SK-N-SH (cell line): Measurements from ENCODE around the gene KLHL22.

Experiments used
- EZH2phosphoT487 ChIP-seq: fragments of 200-600 bp; sonication (generic); IDR thresholded peaks from 2 replicates; pipeline ENCODE4 v1.6.1; 2017; ENCODE audit warnings: low read depth, mixed run types, mild to moderate bottlenecking, antibody characterized with exemption, moderate library complexity, borderline replicate concordance
- NRF1 ChIP-seq: IDR thresholded peaks from 2 replicates; pipeline ENCODE4 v1.6.1; 2012; ENCODE audit warnings: low read depth, mild to moderate bottlenecking, low read length
- RAD21 ChIP-seq: IDR thresholded peaks from 2 replicates; pipeline ENCODE4 v1.6.1; 2012; ENCODE audit warnings: mild to moderate bottlenecking, low read length
- RCOR1 ChIP-seq: fragments of 150-350 bp; IDR thresholded peaks from 2 replicates; pipeline ENCODE4 v1.6.1; 2017; ENCODE audit warnings: antibody characterized with exemption, low read length
- RFX5 ChIP-seq: IDR thresholded peaks from 2 replicates; pipeline ENCODE4 v1.6.1; 2012; ENCODE audit warnings: mild to moderate bottlenecking, improper control_type of control experiment, low read length
- SMC3 ChIP-seq: IDR thresholded peaks from 2 replicates; pipeline ENCODE4 v1.6.1; 2012; ENCODE audit warnings: low read depth, low read length, improper control_type of control experiment
- TAF1 ChIP-seq: IDR thresholded peaks from 2 replicates; pipeline ENCODE4 v1.6.1; 2012; ENCODE audit warnings: low read depth, mild to moderate bottlenecking, low read length, moderate library complexity, borderline replicate concordance
- TEAD4 ChIP-seq: IDR thresholded peaks from 2 replicates; pipeline ENCODE4 v1.4.0; 2012; ENCODE audit warnings: mild to moderate bottlenecking, borderline replicate concordance; ENCODE audit not compliant: insufficient read depth
- YY1 ChIP-seq: IDR thresholded peaks from 2 replicates; pipeline ENCODE4 v1.4.0; 2012; ENCODE audit warnings: low read depth, mild to moderate bottlenecking
- TF ChIP-seq, protein P1 (sequence below): fragments of 150-350 bp; IDR thresholded peaks from 2 replicates; pipeline ENCODE4 v1.6.1; 2017; ENCODE audit warnings: antibody characterized with exemption, low read length, low read depth, borderline replicate concordance
- TF ChIP-seq, protein P2 (sequence below): IDR thresholded peaks from 2 replicates; pipeline ENCODE4 v1.4.0; 2012; ENCODE audit warnings: low read depth, borderline replicate concordance
- TF ChIP-seq, protein P3 (sequence below): fragments of 200-600 bp; sonication (generic); IDR thresholded peaks from 2 replicates; pipeline ENCODE4 v1.6.1; 2017; ENCODE audit warnings: antibody characterized with exemption, mild to moderate bottlenecking, moderate library complexity
- TF ChIP-seq, protein P4 (sequence below): IDR thresholded peaks from 2 replicates; pipeline ENCODE4 v1.4.0; 2012; ENCODE audit warnings: low read depth

DNA sequence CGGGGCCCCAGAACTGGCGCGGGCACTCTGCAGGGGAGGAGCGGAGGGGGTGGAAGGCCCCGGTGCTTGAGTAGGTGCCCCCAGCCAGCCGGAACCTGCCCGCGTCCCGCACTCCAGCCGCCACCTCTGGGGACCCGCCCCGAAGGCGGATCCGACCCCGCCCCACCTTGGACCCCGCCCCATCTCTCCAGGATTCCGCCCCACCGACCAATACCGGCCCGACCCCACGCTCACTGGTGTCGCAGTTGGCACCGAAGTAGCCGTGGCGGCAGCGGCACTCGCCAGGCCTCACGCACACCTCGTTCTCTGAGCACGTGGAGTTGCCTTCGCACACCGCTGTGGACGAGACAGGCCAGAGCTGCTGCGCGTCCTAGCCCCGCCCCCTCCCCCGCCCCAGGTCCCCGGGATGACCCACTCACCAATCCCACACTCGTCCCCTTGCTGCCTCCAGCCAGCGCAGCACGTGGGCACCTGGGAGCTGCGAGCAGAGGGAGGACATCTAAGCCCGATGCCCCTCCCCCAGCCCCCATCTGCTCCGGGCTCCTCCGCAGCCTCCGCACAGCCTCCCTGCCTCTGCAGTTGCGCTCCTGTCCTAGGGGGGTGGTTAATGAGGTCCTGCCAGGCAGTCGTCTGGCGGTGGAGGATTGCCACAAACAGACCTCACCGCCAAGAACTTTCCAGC is 63.9 kb downstream of the KLHL22 start:
- no peak for TF ChIP-seq YY1
- no peak for TF ChIP-seq RFX5
- TF ChIP-seq, protein P1, sequence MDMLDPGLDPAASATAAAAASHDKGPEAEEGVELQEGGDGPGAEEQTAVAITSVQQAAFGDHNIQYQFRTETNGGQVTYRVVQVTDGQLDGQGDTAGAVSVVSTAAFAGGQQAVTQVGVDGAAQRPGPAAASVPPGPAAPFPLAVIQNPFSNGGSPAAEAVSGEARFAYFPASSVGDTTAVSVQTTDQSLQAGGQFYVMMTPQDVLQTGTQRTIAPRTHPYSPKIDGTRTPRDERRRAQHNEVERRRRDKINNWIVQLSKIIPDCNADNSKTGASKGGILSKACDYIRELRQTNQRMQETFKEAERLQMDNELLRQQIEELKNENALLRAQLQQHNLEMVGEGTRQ = no peak
- TF ChIP-seq, protein P2, sequence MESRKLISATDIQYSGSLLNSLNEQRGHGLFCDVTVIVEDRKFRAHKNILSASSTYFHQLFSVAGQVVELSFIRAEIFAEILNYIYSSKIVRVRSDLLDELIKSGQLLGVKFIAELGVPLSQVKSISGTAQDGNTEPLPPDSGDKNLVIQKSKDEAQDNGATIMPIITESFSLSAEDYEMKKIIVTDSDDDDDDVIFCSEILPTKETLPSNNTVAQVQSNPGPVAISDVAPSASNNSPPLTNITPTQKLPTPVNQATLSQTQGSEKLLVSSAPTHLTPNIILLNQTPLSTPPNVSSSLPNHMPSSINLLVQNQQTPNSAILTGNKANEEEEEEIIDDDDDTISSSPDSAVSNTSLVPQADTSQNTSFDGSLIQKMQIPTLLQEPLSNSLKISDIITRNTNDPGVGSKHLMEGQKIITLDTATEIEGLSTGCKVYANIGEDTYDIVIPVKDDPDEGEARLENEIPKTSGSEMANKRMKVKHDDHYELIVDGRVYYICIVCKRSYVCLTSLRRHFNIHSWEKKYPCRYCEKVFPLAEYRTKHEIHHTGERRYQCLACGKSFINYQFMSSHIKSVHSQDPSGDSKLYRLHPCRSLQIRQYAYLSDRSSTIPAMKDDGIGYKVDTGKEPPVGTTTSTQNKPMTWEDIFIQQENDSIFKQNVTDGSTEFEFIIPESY = no peak
- TF ChIP-seq SMC3 = no peak
- TF ChIP-seq TAF1 = no peak
- TF ChIP-seq RCOR1 = no peak
- TF ChIP-seq, protein P3, sequence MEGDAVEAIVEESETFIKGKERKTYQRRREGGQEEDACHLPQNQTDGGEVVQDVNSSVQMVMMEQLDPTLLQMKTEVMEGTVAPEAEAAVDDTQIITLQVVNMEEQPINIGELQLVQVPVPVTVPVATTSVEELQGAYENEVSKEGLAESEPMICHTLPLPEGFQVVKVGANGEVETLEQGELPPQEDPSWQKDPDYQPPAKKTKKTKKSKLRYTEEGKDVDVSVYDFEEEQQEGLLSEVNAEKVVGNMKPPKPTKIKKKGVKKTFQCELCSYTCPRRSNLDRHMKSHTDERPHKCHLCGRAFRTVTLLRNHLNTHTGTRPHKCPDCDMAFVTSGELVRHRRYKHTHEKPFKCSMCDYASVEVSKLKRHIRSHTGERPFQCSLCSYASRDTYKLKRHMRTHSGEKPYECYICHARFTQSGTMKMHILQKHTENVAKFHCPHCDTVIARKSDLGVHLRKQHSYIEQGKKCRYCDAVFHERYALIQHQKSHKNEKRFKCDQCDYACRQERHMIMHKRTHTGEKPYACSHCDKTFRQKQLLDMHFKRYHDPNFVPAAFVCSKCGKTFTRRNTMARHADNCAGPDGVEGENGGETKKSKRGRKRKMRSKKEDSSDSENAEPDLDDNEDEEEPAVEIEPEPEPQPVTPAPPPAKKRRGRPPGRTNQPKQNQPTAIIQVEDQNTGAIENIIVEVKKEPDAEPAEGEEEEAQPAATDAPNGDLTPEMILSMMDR = no peak
- no peak for TF ChIP-seq NRF1
- no peak for TF ChIP-seq TEAD4
- TF ChIP-seq, protein P4, sequence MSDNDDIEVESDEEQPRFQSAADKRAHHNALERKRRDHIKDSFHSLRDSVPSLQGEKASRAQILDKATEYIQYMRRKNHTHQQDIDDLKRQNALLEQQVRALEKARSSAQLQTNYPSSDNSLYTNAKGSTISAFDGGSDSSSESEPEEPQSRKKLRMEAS = no peak
- TF ChIP-seq EZH2phosphoT487 = no peak
- TF ChIP-seq RAD21 = no peak
